ENCODE measurements around the gene SEC14L5.

The SEC14L5 gene

GRCh38 chr16:5024632-5025031, 66.5 kb downstream of the SEC14L5 start:
- H3K4me3 ChIP-seq (ENCODE audit: control insufficient read depth, low read depth, low read length): no peak overlapping the region
- no peak for DNase-seq (ENCODE audit: low read depth)
- no peak for TF ChIP-seq CTCF (IDR thresholded peaks at IDR 0.05; ENCODE audit: control insufficient read depth, insufficient read depth, low read depth, low read length, missing control alignments)

GRCh38 chr16:5025171-5025632, 67.1 kb downstream of the SEC14L5 start:
- no peak for DNase-seq (ENCODE audit: low read depth)

DNA sequence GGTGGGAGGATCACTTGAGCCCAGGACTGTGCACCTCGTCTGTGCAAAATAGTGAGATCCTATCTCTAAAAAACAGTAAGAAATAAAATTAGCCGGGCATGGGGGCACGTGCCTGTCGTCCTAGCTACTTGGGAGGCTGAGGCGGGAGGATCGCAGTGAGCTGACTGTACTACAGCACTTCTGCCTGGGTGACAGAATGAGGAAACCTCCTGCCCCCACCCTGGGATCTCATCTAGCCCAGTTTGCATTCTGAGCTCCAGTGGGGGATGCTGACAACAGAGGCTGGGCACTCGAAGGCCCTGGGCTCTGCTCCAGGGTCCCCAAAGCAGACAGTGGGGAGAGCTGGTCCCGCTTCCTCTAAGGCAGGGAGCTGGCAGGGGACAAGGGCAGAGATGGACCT, 68.5 kb downstream of the SEC14L5 start:
- no peak for DNase-seq (ENCODE audit: low read depth)
- H3K4me3 ChIP-seq (ENCODE audit: control insufficient read depth, low read depth, low read length): no peak overlapping the region
- no peak for TF ChIP-seq CTCF (IDR thresholded peaks at IDR 0.05; ENCODE audit: control insufficient read depth, insufficient read depth, low read depth, low read length, missing control alignments)

More at GRCh38 chr16:5025171-5025632, 67.1 kb downstream of the SEC14L5 start:
- no peak overlapping the region for H3K4me3 ChIP-seq (ENCODE audit: control insufficient read depth, low read depth, low read length)
- peak; percentile 34 for TF ChIP-seq CTCF (IDR thresholded peaks at IDR 0.05; ENCODE audit: control insufficient read depth, insufficient read depth, low read depth, low read length, missing control alignments)

DNA sequence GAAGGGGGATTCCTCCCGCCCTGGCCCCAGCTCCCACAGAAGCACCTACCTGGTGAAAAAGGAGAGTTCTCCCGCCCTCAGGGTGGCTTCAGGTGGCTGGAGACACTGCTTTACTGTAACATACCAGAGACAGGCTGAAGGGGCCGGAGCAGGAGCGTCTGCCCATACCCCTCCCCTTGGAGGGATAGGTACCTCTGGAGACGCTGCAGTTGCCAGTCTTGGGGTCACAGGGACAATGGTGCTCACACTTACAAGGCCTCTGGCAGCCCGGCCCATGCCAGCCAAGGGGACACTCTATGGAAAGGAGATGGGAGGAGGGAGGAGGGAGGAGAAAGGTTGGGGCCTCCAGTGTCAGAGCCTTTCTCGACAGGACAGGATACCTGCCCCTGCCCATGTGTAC, 69.0 kb downstream of the SEC14L5 start:
- no peak for TF ChIP-seq CTCF (IDR thresholded peaks at IDR 0.05; ENCODE audit: control insufficient read depth, insufficient read depth, low read depth, low read length, missing control alignments)
- no peak overlapping the region for H3K4me3 ChIP-seq (ENCODE audit: control insufficient read depth, low read depth, low read length)
- no peak for DNase-seq (ENCODE audit: low read depth)

DNA sequence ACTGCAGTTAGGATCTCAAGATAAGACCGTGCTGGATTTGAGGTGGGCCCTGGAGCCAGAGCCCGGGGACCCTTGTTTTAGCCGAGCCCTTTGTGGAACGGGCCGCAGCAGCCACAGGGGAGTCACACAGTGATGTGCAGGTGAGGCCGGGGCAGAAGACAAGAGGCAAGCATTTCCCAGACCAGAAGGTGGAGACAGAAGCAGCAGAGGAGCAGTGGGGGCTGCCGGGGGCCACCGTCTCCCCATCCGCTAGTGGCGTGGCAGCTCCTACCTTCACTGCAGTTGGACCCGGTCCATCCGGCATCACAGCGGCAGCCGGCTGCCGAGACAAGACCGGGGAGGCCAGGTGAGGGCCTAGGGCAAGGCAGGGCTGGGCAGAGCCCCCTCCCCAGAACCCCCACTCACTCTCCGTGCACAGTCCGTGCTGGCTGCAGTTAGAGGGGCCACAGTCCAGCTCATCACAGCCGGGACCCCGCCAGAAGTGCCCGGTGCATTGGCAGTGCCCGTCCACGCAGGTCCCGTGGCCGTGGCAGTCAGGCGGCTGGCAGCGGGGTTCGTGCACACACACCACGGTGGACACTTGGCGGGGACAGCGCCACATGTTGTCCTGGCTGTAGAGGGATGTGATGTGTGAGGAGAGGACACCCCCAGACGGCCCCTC, 69.6 kb downstream of the SEC14L5 start:
- TF ChIP-seq CTCF (IDR thresholded peaks at IDR 0.05; ENCODE audit: control insufficient read depth, insufficient read depth, low read depth, low read length, missing control alignments): no peak
- H3K4me3 ChIP-seq (ENCODE audit: control insufficient read depth, low read depth, low read length): no peak overlapping the region
- no peak for DNase-seq (ENCODE audit: low read depth)

DNA sequence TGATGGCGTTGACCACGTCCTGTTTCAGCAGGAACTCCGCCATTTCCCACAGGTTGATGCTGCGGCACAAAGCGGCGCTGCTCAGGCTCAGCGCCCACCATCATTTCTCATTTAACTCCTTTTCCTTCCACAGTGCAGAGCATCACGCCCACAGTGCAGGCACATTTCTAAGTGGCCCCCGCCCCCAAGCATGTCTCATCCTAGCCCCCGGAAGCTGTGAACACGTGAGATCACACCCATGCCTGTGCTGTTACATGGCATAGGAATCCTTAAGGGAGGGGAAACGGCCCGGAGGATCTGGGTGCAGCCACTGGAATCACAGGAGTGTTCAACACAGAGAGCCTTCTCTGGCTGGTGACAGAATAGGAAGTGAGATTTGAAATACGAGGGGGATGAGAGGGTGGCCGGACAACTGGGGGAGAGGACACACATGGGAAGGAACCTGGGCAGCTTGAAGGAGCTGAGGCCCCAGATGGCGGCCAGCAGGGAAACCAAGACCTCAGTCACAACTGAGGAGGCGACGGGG, 70.9 kb downstream of the SEC14L5 start:
- H3K4me3 ChIP-seq (ENCODE audit: control insufficient read depth, low read depth, low read length): no peak overlapping the region
- no peak for TF ChIP-seq CTCF (IDR thresholded peaks at IDR 0.05; ENCODE audit: control insufficient read depth, insufficient read depth, low read depth, low read length, missing control alignments)

More for the DNA sequence above, 70.9 kb downstream of the SEC14L5 start:
- DNase-seq (ENCODE audit: low read depth): no peak

Measured in AG09309 (cell line).